ENCODE results near the gene FAM9C.
"Not testable (repeated sequence)": the region's sequence is repeated elsewhere in the genome, so short reads cannot be mapped to it uniquely, and the experiment has no call there.

Gene FAM9C

DNA sequence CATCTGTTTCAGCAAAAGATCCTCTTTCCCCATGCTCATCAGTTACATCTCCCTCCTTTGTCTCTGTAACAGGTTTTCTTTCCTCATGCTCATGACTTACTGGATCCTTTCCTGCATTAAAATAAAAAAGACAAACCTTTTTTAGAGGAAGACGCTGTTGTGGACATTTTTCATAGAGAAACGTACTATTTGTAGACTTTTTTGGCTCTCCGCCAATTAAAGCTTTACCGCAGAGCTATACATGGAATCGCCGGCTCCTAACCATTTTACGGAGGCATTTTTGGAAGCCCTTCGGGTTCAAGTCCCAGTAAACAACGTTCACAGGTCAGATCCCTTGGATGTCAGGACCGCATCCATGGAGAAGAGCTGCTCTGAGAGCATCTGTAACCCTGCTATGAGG, 1.3 kb downstream of the FAM9C start:
- no peak for DNase-seq (ENCODE audit: low spot score)

- DNase-seq (ENCODE audit: low spot score), result no peak
Measured at GRCh38 chrX:13036896-13037295, 7.5 kb downstream of the FAM9C start.

- no peak for DNase-seq (ENCODE audit: low spot score)
Measured at GRCh38 chrX:13033193-13033592, 11.2 kb downstream of the FAM9C start.

DNA sequence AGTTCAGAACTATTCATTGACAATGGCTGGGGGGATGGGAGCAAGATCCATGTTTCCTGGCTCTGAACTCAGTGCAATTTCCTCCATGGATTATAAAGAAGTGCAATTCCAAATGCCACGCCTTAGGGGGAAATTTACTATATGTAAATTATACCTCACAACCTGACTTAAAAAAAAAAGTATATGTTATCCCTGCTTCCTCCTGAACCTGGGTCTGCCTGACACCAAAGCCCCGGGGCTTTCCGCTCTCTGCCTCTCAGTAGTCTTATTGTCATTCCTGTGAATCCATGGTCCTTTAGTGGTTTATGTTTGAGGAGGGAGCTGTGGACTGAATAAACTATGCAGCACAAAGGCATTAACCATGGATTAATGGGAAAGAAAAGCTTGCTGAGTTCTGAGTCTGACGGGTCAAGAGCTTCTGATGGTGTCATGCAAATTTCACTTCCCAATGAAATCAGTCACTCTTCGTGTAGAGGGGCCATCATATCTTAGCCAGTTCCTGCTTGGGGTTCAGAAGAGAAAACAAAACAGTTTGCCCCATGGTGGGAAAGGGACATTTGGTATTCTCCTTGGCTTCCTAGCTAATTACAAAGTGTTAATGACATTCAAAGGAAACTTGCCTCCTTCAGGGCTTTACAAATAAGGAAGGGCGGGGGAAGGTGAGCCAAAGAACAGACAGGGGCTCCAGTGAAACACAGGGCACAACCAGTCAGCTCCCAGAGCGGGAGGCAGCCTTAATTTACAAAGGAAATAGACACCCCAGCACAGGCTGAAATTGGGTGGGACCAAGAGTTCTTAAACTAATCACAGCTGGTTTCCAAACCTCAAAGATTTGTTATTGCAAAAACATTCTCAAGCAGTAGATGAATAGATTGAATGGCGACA, 14.3 kb downstream of the FAM9C start:
- no peak for DNase-seq (ENCODE audit: low spot score)

DNA sequence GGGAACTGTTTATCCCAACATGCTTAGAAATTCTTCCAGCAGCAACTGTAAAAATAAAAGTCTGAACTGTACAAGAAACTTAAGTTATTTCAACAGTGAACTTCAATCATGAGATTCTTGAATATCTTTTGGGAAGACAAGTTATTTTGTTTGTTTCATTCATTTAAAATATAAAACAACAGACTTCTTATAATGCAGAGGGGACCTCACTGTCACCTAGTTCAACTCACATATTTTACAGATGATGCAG, 14.9 kb downstream of the FAM9C start:
- DNase-seq (ENCODE audit: low spot score), result no peak

DNA sequence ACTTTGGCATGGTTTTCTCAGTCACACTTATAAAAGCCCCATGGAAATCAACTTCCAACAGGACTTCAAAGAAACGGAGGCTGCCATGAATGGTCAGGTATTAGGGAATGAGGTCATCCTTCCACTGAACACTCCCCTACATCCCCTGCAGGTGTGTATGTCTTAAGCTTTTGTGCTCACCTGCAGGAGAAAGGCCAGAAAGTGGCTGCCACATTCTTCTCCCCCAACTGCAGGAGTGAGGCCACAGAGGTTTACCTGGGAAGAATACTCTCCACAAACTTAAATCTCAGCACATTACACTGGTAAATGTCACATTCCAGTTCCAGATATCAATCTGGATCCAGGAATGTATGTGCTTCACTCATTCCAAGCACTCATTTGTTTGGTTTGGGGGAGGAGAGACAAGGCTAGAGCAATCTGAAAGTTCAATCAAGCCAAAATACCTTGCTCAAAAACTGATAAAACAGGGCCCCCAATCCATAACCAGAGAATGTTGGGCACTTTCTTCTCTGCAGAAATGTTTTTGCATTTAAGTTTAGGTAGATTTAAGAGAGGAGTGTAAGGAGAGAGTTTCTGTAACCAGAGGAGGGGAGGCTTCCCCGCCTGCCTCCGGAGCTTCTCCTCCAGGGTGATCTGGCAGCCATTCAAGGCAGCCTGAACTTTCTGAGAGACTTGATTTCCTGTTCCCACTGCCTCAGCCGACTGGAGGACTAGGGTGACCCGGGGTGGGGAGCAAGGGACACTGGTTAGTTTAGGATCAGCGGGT, 15.4 kb downstream of the FAM9C start:
- no peak for DNase-seq (ENCODE audit: low spot score)

GRCh38 chrX:13026877-13027652, 17.4 kb downstream of the FAM9C start:
- DNase-seq (ENCODE audit: low spot score), result no peak

GRCh38 chrX:13024986-13025385, 19.4 kb downstream of the FAM9C start:
- DNase-seq (ENCODE audit: low spot score), result no peak

- no peak for DNase-seq (ENCODE audit: low spot score)
Measured at GRCh38 chrX:13023979-13024378, 20.4 kb downstream of the FAM9C start.

DNA sequence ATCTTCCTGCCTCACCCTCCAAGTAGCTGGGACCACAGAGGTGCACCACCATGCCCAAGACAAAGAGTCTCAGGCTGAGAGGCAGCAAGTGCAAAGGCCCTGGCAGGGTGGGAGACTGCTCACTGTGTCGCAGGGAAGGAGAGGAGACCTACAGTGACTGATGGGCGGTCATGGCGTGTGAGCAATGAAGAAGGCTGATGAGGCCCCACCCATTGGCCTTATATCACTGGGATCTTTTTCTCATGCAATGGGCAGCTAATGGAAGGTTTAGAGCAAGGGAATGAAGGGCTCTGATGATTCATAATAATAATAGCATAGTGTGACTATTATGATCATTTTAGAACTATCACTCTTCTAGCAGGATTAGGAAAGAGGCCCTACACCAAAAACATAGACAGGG, 20.9 kb downstream of the FAM9C start:
- DNase-seq (ENCODE audit: low spot score), result no peak

DNA sequence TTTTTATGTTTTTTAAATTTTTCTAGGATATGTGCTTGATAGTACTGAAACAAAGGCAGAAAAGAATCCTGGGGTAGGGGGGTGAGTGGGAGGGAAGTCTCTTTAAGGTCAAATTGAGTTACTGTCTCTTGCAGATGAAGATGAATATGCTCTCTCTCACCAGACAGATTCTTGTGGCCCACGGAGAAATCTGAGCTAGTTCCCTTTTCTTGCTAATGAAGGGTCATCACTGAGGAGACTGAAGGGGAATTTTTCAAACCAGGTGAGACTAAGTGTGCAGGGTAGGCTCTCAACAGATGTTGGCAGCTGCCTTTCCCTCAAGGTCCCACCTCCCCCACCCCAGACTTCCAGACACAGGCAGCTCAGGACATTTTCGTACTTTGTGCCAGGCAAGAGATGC, 21.5 kb downstream of the FAM9C start:
- DNase-seq (ENCODE audit: low spot score), result no peak

GRCh38 chrX:13016731-13017130, 27.7 kb downstream of the FAM9C start:
- DNase-seq (ENCODE audit: low spot score), result not testable (repeated sequence)

- DNase-seq (ENCODE audit: low spot score), result peak; percentile 33
Measured at GRCh38 chrX:13015536-13016236, 28.7 kb downstream of the FAM9C start.

DNA sequence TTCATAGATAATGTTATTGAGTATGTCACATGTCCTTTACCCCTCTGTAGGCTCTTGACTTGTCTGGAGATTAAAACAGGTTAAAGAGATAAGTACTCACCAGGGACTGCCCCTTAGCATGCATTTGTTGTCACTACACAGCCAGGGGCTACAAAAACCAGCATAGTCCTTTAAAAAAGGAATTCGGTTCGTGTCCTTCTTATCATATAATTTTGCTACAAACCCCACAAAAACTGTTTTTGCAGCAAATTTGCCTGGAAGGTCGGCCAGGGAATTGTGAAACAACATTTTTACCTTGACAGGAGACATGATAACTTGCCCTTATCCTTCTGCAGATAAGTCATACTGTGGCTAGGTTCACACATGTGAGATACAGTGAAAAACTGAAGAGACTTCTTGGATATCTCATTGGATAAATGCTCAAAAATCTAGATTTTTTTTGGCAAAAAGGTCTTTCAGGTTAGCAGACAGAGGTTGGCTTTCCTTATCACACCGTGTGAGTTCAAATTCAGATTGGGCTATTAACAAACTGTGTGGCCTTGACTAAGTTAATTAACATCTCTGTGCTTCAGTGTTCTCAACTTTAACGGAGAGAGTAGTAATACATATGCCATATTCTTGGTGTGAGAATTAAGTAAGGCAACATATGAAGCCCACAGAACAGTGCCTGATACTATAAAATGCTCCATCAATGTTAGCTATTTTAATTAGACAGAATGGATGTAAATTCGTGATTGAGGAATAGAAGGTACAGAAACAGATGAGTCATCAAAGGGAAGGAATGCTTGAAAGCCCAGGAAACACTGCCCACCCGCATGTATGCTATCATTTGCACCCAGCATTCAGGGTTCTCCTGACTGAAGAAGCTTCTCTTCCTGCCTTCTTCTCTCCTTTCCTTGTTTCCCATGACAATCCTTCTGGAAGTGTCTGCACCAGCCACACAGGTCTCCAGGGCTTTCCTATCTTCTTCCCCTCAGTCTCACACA, 30.0 kb downstream of the FAM9C start:
- DNase-seq (ENCODE audit: low spot score), result no peak

- peak; percentile 39 for DNase-seq (ENCODE audit: low spot score)
Measured at GRCh38 chrX:13013363-13014110, 30.9 kb downstream of the FAM9C start.

DNA sequence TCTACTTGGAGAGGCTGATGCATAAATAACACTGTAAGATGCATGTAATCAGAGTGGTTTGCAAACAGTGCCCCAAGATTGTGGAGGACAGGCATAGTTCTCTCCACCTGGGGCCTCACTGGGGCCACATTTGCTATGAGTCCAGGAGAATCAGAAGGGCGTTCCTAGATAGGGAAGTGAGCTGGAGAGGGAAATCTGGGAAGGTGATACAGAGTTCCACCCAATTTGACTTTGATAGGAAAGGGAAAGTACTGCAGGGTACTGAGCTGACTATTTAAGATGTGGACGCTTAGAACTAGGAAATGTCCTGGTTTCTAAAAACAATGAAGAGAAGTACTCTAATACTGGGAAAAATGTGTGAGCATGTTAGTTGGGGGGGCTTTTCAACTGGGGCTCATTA, 33.9 kb downstream of the FAM9C start:
- DNase-seq (ENCODE audit: low spot score), result no peak

- DNase-seq (ENCODE audit: low spot score), result no peak
Measured at GRCh38 chrX:13009844-13010243, 34.6 kb downstream of the FAM9C start.

GRCh38 chrX:13009273-13009672, 35.1 kb downstream of the FAM9C start:
- DNase-seq (ENCODE audit: low spot score), result no peak

DNA sequence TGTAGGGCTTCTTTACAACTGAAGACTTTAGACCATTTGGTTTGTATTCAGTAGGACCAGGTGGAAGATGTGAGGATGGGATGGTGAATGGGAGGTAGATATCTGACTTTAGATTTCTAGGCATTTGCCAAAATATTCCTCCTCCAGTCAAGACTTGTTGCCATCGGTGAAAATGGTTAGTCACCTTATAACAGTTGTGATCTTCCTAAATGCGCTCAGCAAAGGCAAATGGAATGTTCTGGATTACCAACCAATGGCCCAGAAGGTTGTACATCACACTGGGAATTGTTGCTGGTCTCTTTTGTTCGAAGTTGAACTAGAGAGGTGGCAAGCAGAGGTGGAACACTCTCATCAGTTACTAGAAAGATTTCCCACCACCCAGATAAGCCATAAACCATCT, 35.6 kb downstream of the FAM9C start:
- DNase-seq (ENCODE audit: low spot score), result no peak

GRCh38 chrX:13008189-13008533, 36.3 kb downstream of the FAM9C start:
- no peak for DNase-seq (ENCODE audit: low spot score)

Measured in globus pallidus (tissue), 1 donor.